SH-SY5Y (cell line): ENCODE measurements around the gene CORIN.

Source experiments
- GATA2 ChIP-seq: IDR thresholded peaks from 2 replicates; pipeline ENCODE4 v1.6.1; 2011; ENCODE audit warnings: mild to moderate bottlenecking, low read depth, low read length
- GATA3 ChIP-seq: IDR thresholded peaks from 2 replicates; pipeline ENCODE4 v1.6.1; 2011; ENCODE audit warnings: low read depth, mild to moderate bottlenecking, low read length, moderate library complexity

CORIN gene

GRCh38 chr4:47814618-47815295 lies 23.1 kb downstream of the CORIN start:
- TF ChIP-seq GATA2 (no peak), GATA3 (no peak)

- TF ChIP-seq GATA3: no peak
- TF ChIP-seq GATA2: no peak
Measured at GRCh38 chr4:47809654-47810203, 28.1 kb downstream of the CORIN start.

GRCh38 chr4:47804598-47804997 lies 33.3 kb downstream of the CORIN start:
- TF ChIP-seq GATA3: no peak
- no peak for TF ChIP-seq GATA2

GRCh38 chr4:47801481-47802002 lies 36.3 kb downstream of the CORIN start:
- TF ChIP-seq GATA3 (no peak), GATA2 (no peak)

- TF ChIP-seq GATA3: no peak
- no peak for TF ChIP-seq GATA2
Measured at GRCh38 chr4:47798165-47798564, 39.7 kb downstream of the CORIN start.

GRCh38 chr4:47791965-47792364 lies 45.9 kb downstream of the CORIN start:
- no peak for TF ChIP-seq GATA2
- TF ChIP-seq GATA3: no peak

- TF ChIP-seq GATA3 (no peak), GATA2 (no peak)
Measured at GRCh38 chr4:47790105-47790504, 47.8 kb downstream of the CORIN start.

- TF ChIP-seq GATA2 (no peak), GATA3 (no peak)
Measured at GRCh38 chr4:47788126-47788525, 49.7 kb downstream of the CORIN start.

GRCh38 chr4:47786958-47787370 lies 50.9 kb downstream of the CORIN start:
- TF ChIP-seq GATA3 (no peak), GATA2 (no peak)

GRCh38 chr4:47785153-47785552 lies 52.7 kb downstream of the CORIN start:
- TF ChIP-seq GATA2 (no peak), GATA3 (no peak)

- TF ChIP-seq GATA2 (peak; percentile 90), GATA3 (peak; percentile 98)
Measured at GRCh38 chr4:47784222-47784621, 53.6 kb downstream of the CORIN start.

- TF ChIP-seq GATA3 (no peak), GATA2 (no peak)
Measured at GRCh38 chr4:47776353-47776752, 61.5 kb downstream of the CORIN start.

- TF ChIP-seq GATA3 (no peak), GATA2 (no peak)
Measured at GRCh38 chr4:47774079-47774478, 63.8 kb downstream of the CORIN start.

GRCh38 chr4:47771020-47771419 lies 66.8 kb downstream of the CORIN start:
- no peak for TF ChIP-seq GATA2
- TF ChIP-seq GATA3: no peak

GRCh38 chr4:47763279-47763678 lies 74.6 kb downstream of the CORIN start:
- TF ChIP-seq GATA2 (no peak), GATA3 (no peak)
